ENCODE measurements around the gene HAND2.
A peak's percentile ranks its signal among the peaks of the same experiment; 100 is the strongest.

The HAND2 gene

DNA sequence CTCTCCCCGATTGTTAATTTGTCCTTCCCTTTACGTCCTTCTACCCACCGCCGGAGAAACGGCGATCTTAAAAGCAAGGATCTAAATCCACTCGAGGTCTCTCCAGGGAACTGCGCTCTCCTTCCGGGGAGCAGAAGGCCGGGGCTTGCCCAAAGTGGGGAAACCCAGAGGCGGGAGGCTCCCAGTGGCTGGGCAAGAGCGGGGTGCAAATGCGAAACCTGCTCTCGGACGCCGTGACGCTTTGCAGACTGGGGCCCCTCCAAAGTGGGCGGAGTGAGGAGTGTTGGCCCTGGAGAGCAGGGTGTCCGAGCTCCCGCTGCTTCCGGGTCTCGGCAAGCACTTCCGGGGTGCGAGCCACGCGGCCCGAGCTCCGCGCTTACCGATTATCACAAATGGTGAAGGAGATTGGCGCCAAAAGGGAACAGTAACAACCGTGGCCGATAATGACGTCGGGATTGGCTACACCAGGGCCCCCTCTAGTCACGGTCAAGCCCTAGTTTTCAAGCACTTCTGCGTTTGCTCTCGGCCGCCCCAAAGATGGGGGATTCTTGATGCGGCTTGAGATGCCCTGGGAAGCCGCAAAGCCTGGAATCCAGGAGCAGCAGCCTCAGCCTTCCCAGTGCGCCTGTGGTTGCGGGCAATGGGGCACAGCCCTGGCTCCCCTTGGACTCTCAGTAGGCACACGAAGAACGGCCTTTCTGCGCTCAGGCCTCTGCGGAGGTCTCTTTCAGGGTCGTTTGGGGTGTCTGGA, 29.0 kb downstream of the HAND2 start:
- DNase-seq: peak; percentile 39

- DNase-seq: no peak
Observed at GRCh38 chr4:173499658-173500535, 30.1 kb downstream of the HAND2 start.

- no peak for DNase-seq
Observed at GRCh38 chr4:173498771-173499170, 31.3 kb downstream of the HAND2 start.

- DNase-seq: no peak
Observed at GRCh38 chr4:173498023-173498422, 32.0 kb downstream of the HAND2 start.

- DNase-seq: peak; percentile 89
Observed at GRCh38 chr4:173494013-173494970, 35.7 kb downstream of the HAND2 start.

DNA sequence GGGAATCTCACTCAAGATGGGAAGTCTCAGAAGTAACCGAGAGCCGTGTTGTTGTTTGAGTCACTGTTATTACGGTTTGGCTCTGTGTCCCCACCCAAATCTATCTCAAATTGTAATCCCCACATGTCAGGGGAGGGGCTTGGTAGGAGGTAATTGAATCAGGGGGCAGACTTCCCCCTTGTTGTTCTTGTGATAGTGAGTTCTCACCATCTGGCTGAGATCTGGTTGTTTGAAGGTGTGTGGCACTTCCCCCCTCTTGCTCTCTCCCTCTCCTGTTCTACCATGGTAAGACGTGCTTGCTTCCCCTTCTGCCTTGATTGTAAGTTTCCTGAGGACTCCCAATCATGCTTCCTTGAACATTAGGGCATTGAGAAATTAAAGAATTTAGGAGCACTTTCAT, 37.0 kb downstream of the HAND2 start:
- DNase-seq: no peak

DNA sequence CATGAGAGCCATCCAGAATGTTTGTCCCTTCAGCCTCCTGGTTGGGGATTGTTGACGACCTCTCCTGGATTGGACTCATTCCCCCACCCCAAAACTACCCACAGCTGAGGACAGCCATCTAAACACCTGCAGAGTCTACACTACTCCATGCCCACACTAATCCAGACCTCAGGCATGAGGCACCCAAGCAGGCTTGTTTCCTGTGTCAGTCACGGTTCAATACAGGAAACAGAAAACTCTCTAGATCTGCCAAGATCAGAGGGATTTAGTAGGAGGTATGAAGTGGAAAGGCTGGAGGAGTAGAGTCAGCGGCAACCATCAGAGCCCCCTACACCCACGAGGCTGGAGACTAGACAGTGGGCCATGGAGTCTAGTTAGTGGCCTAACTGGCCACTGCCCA, 37.7 kb downstream of the HAND2 start:
- DNase-seq: no peak

- DNase-seq: peak; percentile 46
Observed at GRCh38 chr4:173490817-173491528, 39.1 kb downstream of the HAND2 start.

GRCh38 chr4:173490256-173490655, 39.8 kb downstream of the HAND2 start:
- DNase-seq: no peak

DNA sequence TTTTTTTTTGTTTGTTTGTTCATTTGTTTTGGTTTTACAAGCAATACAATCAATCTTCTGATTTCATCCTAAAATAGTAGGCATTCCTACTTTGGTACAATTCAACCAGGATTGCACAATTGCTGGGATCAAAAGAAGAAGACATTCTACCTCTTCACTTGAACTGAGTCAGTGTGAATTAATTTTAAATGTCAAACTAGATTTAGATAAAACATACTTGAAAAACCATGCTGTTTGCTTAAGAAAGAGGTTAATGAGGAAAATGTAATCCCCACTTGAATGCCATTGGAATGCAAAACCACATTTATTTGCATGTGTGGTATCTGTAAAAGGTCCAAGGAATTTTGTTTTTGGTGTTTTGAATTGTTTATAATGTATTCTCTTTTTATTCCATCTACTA, 40.5 kb downstream of the HAND2 start:
- DNase-seq: no peak

DNA sequence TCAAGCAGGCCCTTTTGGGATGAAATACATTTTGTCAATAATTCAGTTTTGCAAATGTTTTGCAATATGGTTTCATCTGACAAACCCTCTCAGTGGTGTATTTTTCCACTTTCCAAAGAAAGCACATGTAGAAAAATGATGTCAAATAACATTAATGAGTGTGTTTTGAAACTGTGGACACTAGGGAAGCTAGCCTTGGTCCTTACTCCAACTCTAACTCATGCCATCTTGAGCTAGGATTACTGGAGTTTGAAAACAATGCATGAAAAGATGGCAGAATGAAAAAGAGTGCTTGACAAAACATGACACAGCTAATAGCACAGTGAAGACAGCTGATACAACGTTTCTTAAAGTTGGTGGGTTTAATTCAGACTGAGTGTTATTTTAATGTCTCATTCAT, 41.4 kb downstream of the HAND2 start:
- no peak for DNase-seq

DNA sequence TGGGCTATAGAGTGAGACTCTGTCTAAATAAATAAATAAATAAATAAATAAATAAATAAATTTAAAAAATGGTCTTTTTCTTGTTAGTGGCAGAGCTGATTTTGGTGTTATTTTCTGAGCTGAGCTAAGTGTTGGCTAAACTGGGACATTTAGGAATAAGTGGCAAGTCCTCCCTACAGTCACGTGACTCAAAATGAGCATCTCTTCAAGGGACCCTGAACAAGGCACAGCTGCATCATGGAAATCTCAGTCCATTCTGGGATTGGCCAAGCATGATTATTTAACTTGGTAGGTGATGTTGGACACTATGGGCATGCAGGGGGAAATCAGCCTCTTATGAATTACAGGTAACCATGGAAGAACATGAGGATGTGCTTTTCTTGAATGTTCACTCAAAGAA, 42.0 kb downstream of the HAND2 start:
- no peak for DNase-seq

DNA sequence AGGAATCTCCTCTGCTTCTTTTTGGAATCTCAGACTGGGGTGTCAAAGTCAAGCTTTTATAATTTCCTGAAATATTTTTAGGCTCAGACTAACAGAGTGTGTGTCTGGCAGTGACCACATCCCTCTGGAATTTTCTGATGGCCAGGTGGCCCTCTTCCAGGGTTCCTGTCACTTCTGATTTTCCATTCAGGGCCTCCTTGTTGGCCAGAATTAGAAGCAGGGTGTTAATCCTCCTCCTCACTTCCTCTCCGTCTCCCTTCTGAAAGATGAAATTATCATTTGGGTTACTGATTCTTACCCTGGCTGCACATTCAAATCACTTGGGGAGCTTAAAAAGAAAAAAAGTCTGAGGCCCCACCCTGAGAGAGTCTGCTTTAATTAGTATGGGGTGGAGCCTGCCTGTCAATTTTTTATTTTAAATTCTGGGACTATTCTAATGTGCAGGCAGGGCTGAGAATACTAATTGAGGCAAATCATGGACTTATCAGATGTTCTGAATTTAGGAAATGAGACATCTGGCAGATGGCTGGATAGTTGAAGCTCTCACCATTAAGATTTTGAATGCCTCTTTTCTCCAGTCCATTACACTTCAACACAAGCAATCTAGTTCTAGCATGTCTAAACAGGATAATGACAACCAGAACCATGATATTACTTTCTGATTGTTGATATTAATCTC, 43.2 kb downstream of the HAND2 start:
- no peak for DNase-seq

DNA sequence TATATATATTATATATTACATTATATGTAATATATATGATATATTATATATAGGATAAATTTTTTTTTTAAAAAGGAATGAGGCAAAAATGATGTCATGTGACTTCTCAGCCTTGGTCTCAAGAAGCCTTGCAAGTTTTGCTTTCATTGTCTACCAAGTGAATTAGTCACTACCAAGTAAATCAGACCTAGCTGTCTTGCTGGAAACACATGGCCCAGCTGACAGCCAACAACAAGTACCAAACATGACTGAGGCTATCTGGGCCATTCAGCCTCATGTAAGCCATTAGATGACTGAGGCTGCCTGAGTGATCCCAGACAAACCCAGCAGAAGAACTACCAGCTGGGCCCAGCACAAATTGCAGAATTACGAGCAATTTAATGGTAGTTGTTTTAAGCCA, 44.9 kb downstream of the HAND2 start:
- DNase-seq: no peak

- DNase-seq: no peak
Observed at GRCh38 chr4:173482330-173482931, 47.6 kb downstream of the HAND2 start.

- no peak for DNase-seq
Observed at GRCh38 chr4:173478913-173479283, 51.1 kb downstream of the HAND2 start.

DNA sequence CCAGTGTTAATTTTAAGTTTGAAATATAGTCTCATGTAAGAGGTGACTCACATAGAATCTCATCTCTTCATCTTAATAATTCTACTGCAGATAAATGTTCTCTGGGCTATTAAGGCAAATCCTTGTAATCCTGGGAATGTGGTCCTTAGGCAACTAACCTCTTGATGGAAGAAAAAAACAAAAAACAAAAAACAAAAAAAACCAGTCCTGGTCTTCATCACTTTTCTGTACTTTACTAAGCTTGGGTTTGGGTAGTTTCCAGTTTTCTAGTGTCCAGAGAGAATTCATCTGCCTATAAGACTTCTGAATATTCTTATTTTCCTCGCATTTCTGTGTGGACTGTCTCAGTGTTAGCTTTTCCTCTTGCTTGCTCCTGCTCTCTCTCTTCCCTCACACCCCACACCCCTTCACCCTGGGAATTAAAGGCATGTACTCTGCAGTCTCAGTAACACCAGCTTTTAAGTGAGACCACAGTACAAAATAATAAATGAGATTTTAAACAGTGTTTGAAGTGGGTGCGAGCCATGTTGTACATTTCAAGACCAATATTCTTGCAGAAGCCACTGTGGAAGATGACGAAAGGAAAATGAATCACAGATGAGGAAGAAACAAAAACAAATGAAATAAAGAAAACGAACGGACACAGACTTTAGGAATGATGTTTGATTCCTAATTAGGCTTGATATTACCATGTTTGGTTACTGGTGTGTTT, 51.7 kb downstream of the HAND2 start:
- DNase-seq: no peak

DNA sequence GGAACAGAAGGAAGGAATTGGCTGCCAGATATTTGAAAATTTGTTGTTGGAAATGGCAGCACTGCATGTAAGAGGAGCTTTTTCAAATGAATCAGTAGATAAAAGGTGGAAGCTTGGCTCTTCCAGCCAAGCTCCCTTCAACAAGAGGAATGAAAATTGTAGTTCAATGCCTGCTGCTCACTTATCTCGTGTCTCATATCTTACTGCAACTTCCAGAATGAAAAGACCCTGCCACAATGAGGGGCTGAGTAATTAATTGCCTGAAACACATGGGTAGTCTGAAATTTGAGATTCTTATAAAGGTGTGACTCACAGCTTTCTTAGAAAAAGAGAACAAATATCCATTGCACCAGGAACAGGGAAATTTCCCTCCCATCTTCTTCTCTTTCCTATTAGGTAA, 53.0 kb downstream of the HAND2 start:
- no peak for DNase-seq
